WTC11 (cell line): Measurements from ENCODE around the gene PDE4B. TPM values are rescaled to one million over a fixed set of nuclear protein-coding genes. Genes with fewer than 3 reads are reported as not detected.

Experiments used
- ATAC-seq: fragments of 200-7000 bp; cut with Tn5 transposase; 2 replicates; pipeline ENCODE4 v1.10.0; 2021; ENCODE audit warnings: mild to moderate bottlenecking, moderate library complexity
- CTCF ChIA-PET: fragments of 300-600 bp; sonication (Branson Sonifier 250); formaldehyde crosslinking; loops from one replicate; lab custom pipeline; 2021; ENCODE audit warnings: antibody characterized with exemption; lab: Charles Lee
- POLR2A ChIA-PET: fragments of 350-600 bp; sonication (Branson Sonifier 250); formaldehyde crosslinking; loops from one replicate; lab custom pipeline; 2021; ENCODE audit warnings: antibody characterized with exemption; lab: Charles Lee
- DNase-seq: peaks from one replicate; pipeline ENCODE4 v3.0.0; 2021; ENCODE audit warnings: low spot score
- H3K27ac Mint-ChIP-seq: 2 replicates; pipeline ENCODE4 v1.8.0; 2021; ENCODE audit warnings: mixed read lengths
- H3K27me3 Mint-ChIP-seq: 2 replicates; pipeline ENCODE4 v1.8.0; 2021; ENCODE audit warnings: low read depth, mild to moderate bottlenecking, moderate library complexity, mixed read lengths
- H3K36me3 Mint-ChIP-seq: 2 replicates; pipeline ENCODE4 v1.8.0; 2021; ENCODE audit warnings: mixed read lengths
- H3K4me1 Mint-ChIP-seq: 2 replicates; pipeline ENCODE4 v1.8.0; 2022; ENCODE audit warnings: mixed read lengths
- H3K4me3 Mint-ChIP-seq: 2 replicates; pipeline ENCODE4 v1.8.0; 2021; ENCODE audit warnings: mild to moderate bottlenecking, moderate library complexity, mixed read lengths
- H3K9me3 Mint-ChIP-seq: 2 replicates; pipeline ENCODE4 v1.8.0; 2021; ENCODE audit warnings: mixed read lengths
- AR ChIP-seq: fragments of 250-450 bp; sonication (Bioruptor Pico); IDR thresholded peaks from 2 replicates; pipeline ENCODE4 v1.9.0; 2021; ENCODE audit warnings: mild to moderate bottlenecking
- ARID4B ChIP-seq: sonication (generic); formaldehyde crosslinking; IDR thresholded peaks from 2 replicates; pipeline ENCODE4 v1.8.0; 2023; ENCODE audit warnings: missing genetic modification reagents, mild to moderate bottlenecking, borderline replicate concordance
- ATF1 ChIP-seq: sonication (generic); formaldehyde crosslinking; IDR thresholded peaks from 2 replicates; pipeline ENCODE4 v1.8.1; 2023; ENCODE audit warnings: mild to moderate bottlenecking, moderate library complexity, missing genetic modification reagents
- CBFB ChIP-seq: sonication (generic); formaldehyde crosslinking; IDR thresholded peaks from 2 replicates; pipeline ENCODE4 v1.8.1; 2022; ENCODE audit warnings: mild to moderate bottlenecking, low read depth, missing genetic modification reagents
- CREM ChIP-seq: sonication (generic); formaldehyde crosslinking; IDR thresholded peaks from 2 replicates; pipeline ENCODE4 v1.8.1; 2022; ENCODE audit warnings: mild to moderate bottlenecking, missing genetic modification reagents, moderate library complexity
- E2F4 ChIP-seq: sonication (generic); formaldehyde crosslinking; IDR thresholded peaks from 2 replicates; pipeline ENCODE4 v1.8.1; 2022; ENCODE audit warnings: low read depth, mild to moderate bottlenecking, moderate library complexity, missing genetic modification reagents, borderline replicate concordance
- ESRRA ChIP-seq: sonication (generic); formaldehyde crosslinking; IDR thresholded peaks from 2 replicates; pipeline ENCODE4 v1.8.1; 2022; ENCODE audit warnings: mild to moderate bottlenecking, missing genetic modification reagents, borderline replicate concordance
- FOXK1 ChIP-seq: sonication (generic); formaldehyde crosslinking; IDR thresholded peaks from 2 replicates; pipeline ENCODE4 v1.8.0; 2022; ENCODE audit warnings: mild to moderate bottlenecking, moderate library complexity, missing genetic modification reagents
- IRF1 ChIP-seq: sonication (generic); formaldehyde crosslinking; IDR thresholded peaks from 2 replicates; pipeline ENCODE4 v1.8.0; 2023; ENCODE audit warnings: missing genetic modification reagents
- NR1H2 ChIP-seq: sonication (generic); formaldehyde crosslinking; IDR thresholded peaks from 2 replicates; pipeline ENCODE4 v1.9.0; 2021; ENCODE audit warnings: mild to moderate bottlenecking, moderate library complexity, missing genetic modification reagents
- PRDM15 ChIP-seq: sonication (generic); formaldehyde crosslinking; IDR thresholded peaks from 2 replicates; pipeline ENCODE4 v1.8.0; 2022; ENCODE audit warnings: missing genetic modification reagents
- PRRX2 ChIP-seq: fragments of 250-450 bp; sonication (Bioruptor Pico); IDR thresholded peaks from 2 replicates; pipeline ENCODE4 v1.8.0; 2021; ENCODE audit warnings: mild to moderate bottlenecking
- ZBTB43 ChIP-seq: sonication (generic); formaldehyde crosslinking; IDR thresholded peaks from 2 replicates; pipeline ENCODE4 v1.8.1; 2023; ENCODE audit warnings: mild to moderate bottlenecking, missing genetic modification reagents
- ZNF121 ChIP-seq: sonication (generic); formaldehyde crosslinking; IDR thresholded peaks from 2 replicates; pipeline ENCODE4 v1.8.0; 2023; ENCODE audit warnings: missing genetic modification reagents
- ZNF263 ChIP-seq: sonication (generic); formaldehyde crosslinking; IDR thresholded peaks from 2 replicates; pipeline ENCODE4 v1.8.1; 2022; ENCODE audit warnings: low read depth, mild to moderate bottlenecking, moderate library complexity, missing genetic modification reagents
- total RNA-seq: library from RNA; stranded (reverse); gene quantifications from 3 replicates; pipeline ENCODE4 v1.2.3, GENCODE V29; 2021

Gene PDE4B
- total RNA-seq, 1 experiment from 2014 or later: 8.0 TPM

GRCh38 chr1:66292305-66292704 is 499.6 kb downstream of the PDE4B start (continued):
- TF ChIP-seq AR (CRISPR knock-in tag): no peak
- TF ChIP-seq IRF1 (CRISPR knock-in tag): no peak

GRCh38 chr1:66292944-66293343 is 500.2 kb downstream of the PDE4B start:
- H3K27me3 Mint-ChIP-seq: no peaks in the 10 kb centered on the region
- DNase-seq (no peak), ATAC-seq (no peak)
- H3K9me3 Mint-ChIP-seq: no peaks in the 10 kb centered on the region
- ChIA-PET CTCF (no interaction called here), POLR2A (no interaction called here)
- H3K36me3 Mint-ChIP-seq: no peaks in the 10 kb centered on the region
- H3K27ac Mint-ChIP-seq: no peak overlapping the region
- no peaks in the 10 kb centered on the region for H3K4me1 Mint-ChIP-seq
- no peak overlapping the region for H3K4me3 Mint-ChIP-seq
- no peak for TF ChIP-seq E2F4
- TF ChIP-seq ZNF263 (CRISPR knock-in tag): no peak
- TF ChIP-seq ZNF121: no peak

- no peaks in the 10 kb centered on the region for H3K9me3 Mint-ChIP-seq
- no peaks in the 10 kb centered on the region for H3K36me3 Mint-ChIP-seq
- POLR2A ChIA-PET: no interaction called here
- H3K4me1 Mint-ChIP-seq: no peaks in the 10 kb centered on the region
- TF ChIP-seq ZBTB43 (CRISPR knock-in tag): no peak
- TF ChIP-seq FOXK1: no peak
- TF ChIP-seq PRDM15: no peak
- no peak for DNase-seq
- no peak for ATAC-seq
- H3K4me3 Mint-ChIP-seq: no peak overlapping the region
- H3K27ac Mint-ChIP-seq: no peak overlapping the region
- CTCF ChIA-PET: no interaction called here
- no peaks in the 10 kb centered on the region for H3K27me3 Mint-ChIP-seq
Measured at GRCh38 chr1:66294707-66295370, 502.1 kb downstream of the PDE4B start.

- H3K4me3 Mint-ChIP-seq: no peak overlapping the region
- no peak overlapping the region for H3K27ac Mint-ChIP-seq
- no peaks in the 10 kb centered on the region for H3K9me3 Mint-ChIP-seq
- no peaks in the 10 kb centered on the region for H3K27me3 Mint-ChIP-seq
- no peak for DNase-seq
- ChIA-PET CTCF (no interaction called here), POLR2A (no interaction called here)
- no peak for ATAC-seq
- no peaks in the 10 kb centered on the region for H3K36me3 Mint-ChIP-seq
- H3K4me1 Mint-ChIP-seq: no peaks in the 10 kb centered on the region
- TF ChIP-seq ARID4B: no peak
- no peak for TF ChIP-seq CBFB (CRISPR knock-in tag)
- no peak for TF ChIP-seq CREM (CRISPR knock-in tag)
- TF ChIP-seq ESRRA: no peak
- no peak for TF ChIP-seq PRRX2 (CRISPR knock-in tag)
- TF ChIP-seq NR1H2 (CRISPR knock-in tag): no peak
- TF ChIP-seq ATF1 (CRISPR knock-in tag): no peak
Measured at GRCh38 chr1:66295803-66296202, 503.1 kb downstream of the PDE4B start.
